HuH-7.5 (cell line): ENCODE measurements around the gene USP54.
"Not testable (repeated sequence)": the region's sequence is repeated elsewhere in the genome, so short reads cannot be mapped to it uniquely, and the experiment has no call there.

Experiments used
- DNase-seq: peaks from one replicate; pipeline ENCODE4 v3.0.0; 2011; ENCODE audit warnings: low spot score

USP54 gene

DNA sequence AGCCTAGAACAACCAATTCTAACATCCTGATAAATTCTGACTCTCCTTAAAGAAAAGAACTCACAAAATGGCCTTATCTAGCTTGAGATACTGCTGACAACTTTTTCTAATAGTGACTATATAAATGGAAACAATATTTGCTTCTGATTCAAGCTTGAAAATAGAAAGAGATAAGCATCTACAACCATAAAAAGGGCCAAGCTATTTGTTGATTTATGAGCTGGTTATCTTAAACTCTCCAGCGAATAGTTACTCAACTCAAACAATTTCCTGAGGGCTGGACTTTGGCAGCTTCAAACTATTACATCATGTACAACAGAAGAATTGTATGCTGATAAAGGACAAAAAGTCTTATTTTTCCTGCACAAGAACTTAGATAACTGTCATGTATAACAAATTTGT lies 4.6 kb downstream of the USP54 start:
- DNase-seq, result peak; percentile 27

GRCh38 chr10:73585327-73585726 lies 5.8 kb downstream of the USP54 start:
- DNase-seq, result no peak

DNA sequence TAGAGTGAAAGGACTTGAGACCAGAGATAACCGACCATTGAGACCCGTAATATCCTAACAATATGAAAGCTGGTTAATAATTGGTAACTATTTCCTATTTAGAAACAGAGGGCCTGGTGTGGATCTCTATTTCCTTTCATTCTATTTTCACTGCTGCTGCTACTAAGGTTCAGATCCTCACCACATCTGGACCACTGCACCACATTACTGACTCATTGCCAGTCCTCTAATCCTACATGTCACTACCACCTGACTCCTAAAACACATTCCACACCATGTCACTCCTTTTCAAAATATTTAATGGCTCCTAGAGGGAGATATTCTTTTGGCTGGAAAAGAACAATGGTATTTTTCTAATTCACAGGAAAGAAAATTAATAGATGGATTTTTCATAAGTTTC lies 6.4 kb downstream of the USP54 start:
- DNase-seq, result no peak

DNA sequence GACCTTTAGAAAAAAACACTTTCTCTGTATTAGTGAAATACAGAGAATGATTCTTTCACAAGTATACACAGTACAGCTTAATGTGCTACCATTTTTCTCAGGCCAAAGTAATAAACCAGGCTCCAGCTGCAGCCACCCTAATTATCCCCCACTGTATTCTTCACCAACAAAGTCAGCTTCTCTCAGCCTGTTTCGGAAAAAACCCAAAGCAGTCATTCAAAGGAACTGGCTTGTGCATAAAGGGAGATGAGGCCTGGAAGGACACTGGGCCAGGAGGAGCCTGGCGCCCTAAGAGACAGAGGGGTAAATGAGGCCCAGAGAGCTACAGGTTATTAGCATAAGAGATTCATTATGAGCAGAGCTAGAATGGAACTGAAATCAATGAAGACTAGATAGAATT lies 9.2 kb downstream of the USP54 start:
- no peak for DNase-seq

DNA sequence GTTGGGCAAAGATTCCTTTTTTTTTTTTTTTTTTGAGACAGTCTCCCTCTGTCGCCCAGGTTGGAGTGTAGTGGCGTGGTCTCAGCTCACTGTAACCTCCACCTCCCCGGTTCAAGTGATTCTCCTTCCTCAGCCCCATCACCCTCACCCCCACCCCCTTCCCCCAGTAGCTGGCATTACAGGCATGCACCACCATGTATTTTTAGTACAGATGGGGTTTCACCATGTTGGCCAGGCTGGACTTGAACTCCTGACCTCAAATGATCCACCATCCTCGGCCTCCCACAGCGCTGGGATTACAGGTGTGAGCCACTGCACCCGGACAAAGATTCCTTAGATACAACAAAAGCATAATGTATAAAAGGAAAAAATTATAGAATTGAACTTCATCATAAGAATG lies 12.2 kb downstream of the USP54 start:
- DNase-seq, result not testable (repeated sequence)

DNA sequence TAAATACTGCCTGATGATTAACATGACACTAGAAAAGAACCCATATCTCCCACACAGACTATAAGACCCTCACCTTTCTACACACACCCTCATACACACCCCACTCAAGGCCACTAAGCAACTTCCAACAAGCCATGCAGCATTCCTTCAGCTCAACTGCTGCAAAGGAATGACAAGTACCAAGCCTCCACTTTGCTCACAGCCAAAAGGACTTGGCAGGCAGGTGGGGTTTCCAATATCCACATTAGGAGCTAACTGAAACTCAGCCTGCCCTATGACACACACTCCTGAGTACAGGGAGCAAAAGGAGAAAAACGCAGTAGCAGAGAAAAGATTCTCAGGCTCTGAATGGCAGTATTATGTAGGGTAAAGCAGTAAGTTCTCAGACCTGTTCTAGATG lies 13.4 kb downstream of the USP54 start:
- no peak for DNase-seq

DNA sequence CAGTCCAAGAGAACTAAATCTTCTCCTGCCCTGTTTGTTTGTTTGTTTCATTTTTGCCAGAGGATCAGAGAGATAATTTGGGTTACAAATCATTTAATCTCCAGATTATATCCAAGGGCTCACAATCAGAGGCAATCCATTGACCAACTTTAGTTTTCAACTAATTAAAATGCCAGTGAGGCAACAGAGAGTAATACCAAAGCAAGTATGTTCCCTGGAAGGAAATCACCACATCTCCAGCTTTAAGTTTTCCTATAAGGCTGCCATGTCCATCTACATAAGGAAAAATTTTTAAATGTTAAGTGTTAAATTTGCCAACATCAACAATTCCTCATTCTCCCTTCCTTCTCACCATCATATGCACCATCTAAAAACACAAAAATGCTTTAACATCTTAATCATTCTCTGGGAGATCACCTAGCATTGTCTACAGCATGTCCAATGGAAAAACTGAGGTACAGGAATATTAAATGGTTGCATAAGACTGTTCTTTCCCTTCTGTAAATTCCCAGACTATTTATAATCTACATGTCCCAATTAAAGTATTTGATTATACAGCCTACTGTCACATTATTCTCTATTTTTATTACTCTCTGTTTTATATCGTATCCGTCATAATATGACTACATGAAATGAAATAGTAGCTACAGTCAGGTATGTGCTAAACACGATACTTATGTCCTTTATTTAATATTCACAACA lies 14.1 kb downstream of the USP54 start:
- DNase-seq, result no peak

GRCh38 chr10:73576178-73576889 lies 14.8 kb downstream of the USP54 start:
- DNase-seq, result no peak

- DNase-seq, result not testable (repeated sequence)
These were observed 24.1 kb downstream of the USP54 start for GRCh38 chr10:73567025-73567424.

DNA sequence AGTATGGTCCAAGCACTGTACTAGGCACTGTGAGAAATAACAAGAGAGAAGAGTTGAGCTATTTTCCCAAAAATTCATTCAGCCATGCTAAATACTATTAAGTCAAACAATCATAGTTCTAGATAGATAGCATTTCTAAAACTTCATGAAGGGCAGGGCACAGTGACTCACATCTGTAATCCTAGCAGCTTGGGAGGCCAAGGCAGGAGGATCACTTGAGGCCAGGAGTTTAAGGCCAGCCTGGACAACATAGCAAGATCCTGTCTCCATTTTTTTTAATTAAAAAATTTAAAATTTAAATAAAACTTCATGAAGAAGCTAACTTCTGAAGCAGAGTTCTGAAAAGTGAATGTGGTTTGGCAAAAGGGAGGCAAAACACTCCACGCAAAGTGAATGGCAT lies 29.9 kb downstream of the USP54 start:
- no peak for DNase-seq

DNA sequence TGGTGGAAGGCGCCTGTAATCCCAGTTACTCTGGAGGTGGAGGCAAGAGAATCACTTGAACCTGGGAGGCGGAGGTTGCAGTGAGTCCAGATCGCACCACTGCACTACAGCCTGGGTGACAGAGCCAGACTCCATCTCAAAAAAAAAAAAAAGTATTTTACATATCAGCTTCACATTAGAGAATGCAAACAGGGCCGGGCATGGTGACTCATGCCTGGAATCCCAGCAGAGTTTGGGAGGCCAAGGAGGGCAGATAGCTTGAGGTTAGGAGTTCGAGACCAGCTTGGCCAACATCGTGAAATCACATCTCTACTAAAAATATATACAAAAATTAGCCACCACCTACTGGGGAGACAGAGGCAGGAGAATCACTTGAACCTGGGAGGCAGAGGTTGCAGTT lies 31.6 kb downstream of the USP54 start:
- no peak for DNase-seq

DNA sequence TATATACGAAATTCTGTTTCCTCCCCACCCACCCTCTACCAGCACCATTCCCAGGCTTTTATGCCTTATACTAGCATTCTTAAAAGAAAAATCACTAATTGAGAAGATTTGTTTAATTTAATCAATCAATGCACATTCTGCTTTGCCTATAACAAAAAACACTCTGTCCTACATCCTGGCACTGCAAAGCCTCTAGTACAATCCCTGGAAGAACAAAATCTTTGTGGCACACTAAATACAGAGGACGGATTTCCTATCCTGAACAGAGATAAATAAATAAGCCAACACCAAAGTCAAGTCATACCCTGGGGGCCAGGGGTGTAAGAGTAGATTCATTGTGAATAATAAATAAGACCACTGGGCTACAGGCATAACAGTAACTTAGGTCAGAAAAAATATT lies 34.3 kb downstream of the USP54 start:
- DNase-seq, result no peak

DNA sequence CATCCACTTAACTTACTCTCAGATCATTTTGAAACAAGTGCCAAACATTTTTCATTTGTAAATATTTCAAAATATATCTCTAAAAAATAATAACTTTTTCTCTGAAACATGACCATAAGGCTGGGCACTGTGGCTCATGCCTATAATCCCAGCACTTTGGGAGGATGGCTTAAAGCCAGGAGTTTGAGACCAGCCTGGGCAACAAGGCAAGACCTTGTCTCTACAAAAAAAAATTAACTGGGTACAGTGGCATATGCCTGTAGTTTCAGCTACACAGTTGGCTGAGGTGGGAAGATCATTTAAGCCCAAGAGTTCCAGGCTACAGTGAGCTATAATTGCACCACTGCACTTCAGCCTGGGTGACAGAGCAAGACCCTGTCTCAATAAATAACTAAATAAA lies 36.4 kb downstream of the USP54 start:
- DNase-seq, result no peak

GRCh38 chr10:73553761-73554160 lies 37.4 kb downstream of the USP54 start:
- DNase-seq, result no peak

- DNase-seq, result no peak
These were observed 38.1 kb downstream of the USP54 start for GRCh38 chr10:73552819-73553715.

GRCh38 chr10:73551515-73551914 lies 39.6 kb downstream of the USP54 start:
- no peak for DNase-seq

GRCh38 chr10:73545357-73545756 lies 45.8 kb downstream of the USP54 start:
- DNase-seq, result no peak

GRCh38 chr10:73537709-73538108 lies 53.4 kb downstream of the USP54 start:
- no peak for DNase-seq

DNA sequence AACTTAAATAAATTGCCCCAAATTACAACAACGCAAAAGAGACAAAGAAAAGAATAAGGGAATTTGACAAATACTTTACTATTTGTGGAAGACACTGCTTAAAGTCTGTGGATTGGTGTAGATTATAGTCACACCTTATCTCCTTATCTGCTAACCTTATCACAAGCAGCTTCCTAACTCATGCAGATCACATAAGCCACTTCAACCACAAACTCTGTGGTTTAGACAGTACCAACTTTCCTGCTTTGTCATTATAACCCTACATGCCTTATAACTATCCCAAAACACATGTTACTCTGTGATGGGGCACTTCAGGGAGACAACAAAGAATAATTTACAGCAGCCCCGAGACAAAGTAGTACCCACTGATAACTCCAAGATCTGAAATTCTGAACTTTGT lies 53.9 kb downstream of the USP54 start:
- no peak for DNase-seq

DNA sequence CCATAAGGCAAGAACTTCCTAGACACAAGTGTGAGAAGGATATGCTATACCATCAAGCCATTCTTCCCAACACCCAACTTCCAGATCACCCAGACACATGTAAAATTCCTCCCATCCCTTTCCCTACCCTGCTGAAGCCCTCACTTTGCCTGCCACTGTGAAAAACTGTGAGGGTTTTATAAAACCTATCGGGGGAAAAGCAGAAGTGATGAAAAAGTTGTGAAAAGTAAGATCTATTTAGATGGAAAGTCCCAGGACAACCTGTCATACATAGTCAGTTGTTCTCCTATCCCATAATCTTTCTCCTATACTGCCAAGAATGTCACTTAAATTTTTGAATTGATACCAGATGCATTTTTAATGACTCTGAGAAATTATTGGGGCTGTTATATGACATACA lies 56.3 kb downstream of the USP54 start:
- DNase-seq, result no peak

- DNase-seq, result peak; percentile 32
These were observed 61.9 kb downstream of the USP54 start for GRCh38 chr10:73529089-73529832.

DNA sequence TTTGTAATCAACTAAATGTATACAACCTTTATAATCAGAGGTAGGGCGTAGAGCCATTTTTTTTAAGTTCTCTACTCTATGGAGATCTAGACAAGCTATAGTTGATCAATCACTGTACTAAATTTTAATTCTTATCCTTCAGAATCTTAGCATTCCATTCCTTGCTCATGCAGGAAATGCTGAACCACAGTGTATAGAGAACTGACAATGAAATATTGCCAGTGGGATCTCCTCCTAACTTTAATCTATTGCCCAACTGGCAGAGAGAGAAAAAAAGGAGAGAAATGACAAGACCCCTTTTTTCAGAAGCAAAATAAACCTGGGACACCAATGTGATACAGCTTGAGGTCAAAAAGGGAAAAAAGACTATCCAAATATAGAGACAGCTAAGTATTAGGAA lies 68.9 kb downstream of the USP54 start:
- no peak for DNase-seq
